GM12865 (cell line): ENCODE data around the gene DNMT3L.
"Not testable (repeated sequence)": the region's sequence is repeated elsewhere in the genome, so short reads cannot be mapped to it uniquely, and the experiment has no call there.

Experiments used
- DNase-seq: peaks from one replicate; pipeline ENCODE4 v3.0.0; 2010; ENCODE audit warnings: low read depth
- H3K4me3 ChIP-seq: 2 replicates; pipeline ENCODE4 v1.5.1; 2011; ENCODE audit warnings: mild to moderate bottlenecking, low read depth, low read length, control low read depth
- CTCF ChIP-seq: IDR thresholded peaks from 2 replicates; pipeline ENCODE4 v1.5.1; 2011; ENCODE audit warnings: low read length, control low read depth, low read depth, inconsistent platforms; ENCODE audit not compliant: insufficient read depth; ENCODE audit errors: missing control alignments

DNMT3L gene

GRCh38 chr21:44218461-44218860 is 43.2 kb downstream of the DNMT3L start:
- DNase-seq, H3K4me3 ChIP-seq: not testable (repeated sequence)

GRCh38 chr21:44211978-44212377 is 49.7 kb downstream of the DNMT3L start:
- not testable (repeated sequence) for H3K4me3 ChIP-seq, DNase-seq

GRCh38 chr21:44211574-44211973 is 50.1 kb downstream of the DNMT3L start:
- H3K4me3 ChIP-seq, DNase-seq: not testable (repeated sequence)

GRCh38 chr21:44207860-44208646 is 53.6 kb downstream of the DNMT3L start:
- DNase-seq, result peak; percentile 0
- H3K4me3 ChIP-seq, result not testable (repeated sequence)

GRCh38 chr21:44206698-44207676 is 54.7 kb downstream of the DNMT3L start:
- not testable (repeated sequence) for DNase-seq, H3K4me3 ChIP-seq

GRCh38 chr21:44206187-44206586 is 55.5 kb downstream of the DNMT3L start:
- DNase-seq, H3K4me3 ChIP-seq: not testable (repeated sequence)

- not testable (repeated sequence) for DNase-seq, H3K4me3 ChIP-seq
These were observed 59.0 kb downstream of the DNMT3L start for GRCh38 chr21:44202590-44203299.

GRCh38 chr21:44199997-44200396 is 61.7 kb downstream of the DNMT3L start:
- H3K4me3 ChIP-seq, DNase-seq: not testable (repeated sequence)

GRCh38 chr21:44199448-44199847 is 62.2 kb downstream of the DNMT3L start:
- no peak overlapping the region for H3K4me3 ChIP-seq
- DNase-seq, result no peak
- no peak for TF ChIP-seq CTCF

- DNase-seq, H3K4me3 ChIP-seq: not testable (repeated sequence)
These were observed 64.6 kb downstream of the DNMT3L start for GRCh38 chr21:44197156-44197516.
